DOHH2 (cell line): ENCODE measurements around the gene NDUFS3.
A peak's percentile ranks its signal among the peaks of the same experiment; 100 is the strongest.

ENCODE experiments used
- H3F3A ChIP-seq: fragments of 200-600 bp; sonication (generic), shearing (Covaris generic); 2 replicates; pipeline ENCODE4 v1.6.0; 2016; ENCODE audit warnings: antibody characterized with exemption, mild to moderate bottlenecking; ENCODE audit not compliant: control insufficient read depth, insufficient read depth
- H3K27ac ChIP-seq: fragments of 200-600 bp; sonication (generic); 2 replicates; pipeline ENCODE4 v1.5.1; 2014; ENCODE audit warnings: low read depth, mild to moderate bottlenecking, low read length, moderate library complexity
- H3K27me3 ChIP-seq: fragments of 200-600 bp; sonication (generic); 2 replicates; pipeline ENCODE4 v1.6.1; 2014; ENCODE audit warnings: mild to moderate bottlenecking, low read length, mixed read lengths; ENCODE audit not compliant: control insufficient read depth
- H3K36me3 ChIP-seq: fragments of 200-600 bp; sonication (generic); 2 replicates; pipeline ENCODE4 v1.6.1; 2014; ENCODE audit warnings: mild to moderate bottlenecking, low read length, moderate library complexity, mixed read lengths; ENCODE audit not compliant: control insufficient read depth
- H3K4me1 ChIP-seq: fragments of 200-600 bp; sonication (generic); 2 replicates; pipeline ENCODE4 v1.6.1; 2014; ENCODE audit warnings: mild to moderate bottlenecking, low read length, mixed read lengths; ENCODE audit not compliant: control insufficient read depth
- H3K4me2 ChIP-seq: fragments of 200-600 bp; sonication (generic); 2 replicates; pipeline ENCODE4 v1.6.0; 2014; ENCODE audit warnings: mild to moderate bottlenecking, low read length, moderate library complexity
- H3K4me3 ChIP-seq: fragments of 200-600 bp; sonication (generic); 2 replicates; pipeline ENCODE4 v1.5.1; 2014; ENCODE audit warnings: mild to moderate bottlenecking, low read length, mixed read lengths
- H3K79me2 ChIP-seq: fragments of 200-600 bp; sonication (generic); 2 replicates; pipeline ENCODE4 v1.6.1; 2014; ENCODE audit warnings: mild to moderate bottlenecking, low read length, mixed read lengths; ENCODE audit not compliant: control insufficient read depth
- H3K9me2 ChIP-seq: fragments of 200-600 bp; sonication (generic); replicated peaks from 2 replicates; pipeline ENCODE4 v1.6.1; 2014; ENCODE audit warnings: mild to moderate bottlenecking, low read length, mixed read lengths; ENCODE audit not compliant: control insufficient read depth
- H3K9me3 ChIP-seq: fragments of 200-600 bp; sonication (generic); 2 replicates; pipeline ENCODE4 v1.6.1; 2014; ENCODE audit warnings: antibody characterized with exemption, low read length, mixed read lengths; ENCODE audit not compliant: control insufficient read depth, insufficient read depth
- H4K20me1 ChIP-seq: fragments of 200-600 bp; sonication (generic); 2 replicates; pipeline ENCODE4 v1.6.0; 2014; ENCODE audit warnings: low read depth, mild to moderate bottlenecking, antibody characterized with exemption, low read length, moderate library complexity; ENCODE audit not compliant: control insufficient read depth, insufficient read depth
- EZH2phosphoT487 ChIP-seq: fragments of 200-600 bp; sonication (generic); IDR thresholded peaks from 2 replicates; pipeline ENCODE4 v1.6.1; 2017; ENCODE audit warnings: borderline replicate concordance, mild to moderate bottlenecking, antibody characterized with exemption, low read length, moderate library complexity, mixed read lengths
- TF ChIP-seq, protein P1 (sequence below): fragments of 200-600 bp; sonication (generic); IDR thresholded peaks from one replicate; pipeline ENCODE4 v1.5.1; 2014; ENCODE audit warnings: antibody characterized with exemption, mild to moderate bottlenecking, low read depth, low read length; ENCODE audit not compliant: poor library complexity, severe bottlenecking

NDUFS3 gene

GRCh38 chr11:47577460-47578041, 1.3 kb upstream of the NDUFS3 start:
- Histone ChIP-seq H3K9me2 (no peaks in the 10 kb centered on the region), H3K4me3 (peak overlapping the region; percentile 99), H3K79me2 (peaks cover 66% of the 10 kb centered on the region), H3K4me2 (peak overlapping the region; percentile 97), H4K20me1 (no peaks in the 10 kb centered on the region), H3K4me1 (peaks cover 26% of the 10 kb centered on the region), H3K36me3 (peaks cover 74% of the 10 kb centered on the region), H3F3A (no peaks in the 10 kb centered on the region), H3K27me3 (no peaks in the 10 kb centered on the region), H3K9me3 (no peaks in the 10 kb centered on the region), H3K27ac (no peak overlapping the region)
- TF ChIP-seq, protein P1, sequence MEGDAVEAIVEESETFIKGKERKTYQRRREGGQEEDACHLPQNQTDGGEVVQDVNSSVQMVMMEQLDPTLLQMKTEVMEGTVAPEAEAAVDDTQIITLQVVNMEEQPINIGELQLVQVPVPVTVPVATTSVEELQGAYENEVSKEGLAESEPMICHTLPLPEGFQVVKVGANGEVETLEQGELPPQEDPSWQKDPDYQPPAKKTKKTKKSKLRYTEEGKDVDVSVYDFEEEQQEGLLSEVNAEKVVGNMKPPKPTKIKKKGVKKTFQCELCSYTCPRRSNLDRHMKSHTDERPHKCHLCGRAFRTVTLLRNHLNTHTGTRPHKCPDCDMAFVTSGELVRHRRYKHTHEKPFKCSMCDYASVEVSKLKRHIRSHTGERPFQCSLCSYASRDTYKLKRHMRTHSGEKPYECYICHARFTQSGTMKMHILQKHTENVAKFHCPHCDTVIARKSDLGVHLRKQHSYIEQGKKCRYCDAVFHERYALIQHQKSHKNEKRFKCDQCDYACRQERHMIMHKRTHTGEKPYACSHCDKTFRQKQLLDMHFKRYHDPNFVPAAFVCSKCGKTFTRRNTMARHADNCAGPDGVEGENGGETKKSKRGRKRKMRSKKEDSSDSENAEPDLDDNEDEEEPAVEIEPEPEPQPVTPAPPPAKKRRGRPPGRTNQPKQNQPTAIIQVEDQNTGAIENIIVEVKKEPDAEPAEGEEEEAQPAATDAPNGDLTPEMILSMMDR, result no peak
- TF ChIP-seq EZH2phosphoT487, result no peak

DNA sequence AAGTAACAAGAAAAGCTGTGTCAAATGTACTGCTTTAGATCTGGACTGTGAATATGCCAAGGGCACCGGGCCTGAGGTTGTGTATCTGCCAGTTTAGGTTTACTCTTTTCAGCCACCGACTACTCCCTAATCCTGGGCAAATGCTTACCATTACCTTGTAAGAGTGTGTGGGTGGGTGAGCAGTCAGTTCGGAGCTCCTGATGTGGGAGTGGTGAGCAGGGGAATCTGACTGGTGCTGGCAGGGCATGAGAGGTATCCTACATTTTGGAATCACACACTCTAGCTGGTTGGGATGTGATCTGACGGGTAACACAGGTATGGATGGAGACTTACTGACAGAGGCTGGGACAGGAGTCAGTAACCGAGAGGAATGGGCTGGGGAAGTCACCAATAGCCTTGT, 5.0 kb downstream of the NDUFS3 start:
- Histone ChIP-seq H3K4me3 (no peak overlapping the region), H3K36me3 (peaks cover 58% of the 10 kb centered on the region), H3F3A (no peaks in the 10 kb centered on the region), H3K27ac (no peak overlapping the region), H3K4me2 (no peak overlapping the region), H4K20me1 (no peaks in the 10 kb centered on the region), H3K79me2 (peaks cover 21% of the 10 kb centered on the region), H3K4me1 (peaks cover 13% of the 10 kb centered on the region), H3K9me3 (no peaks in the 10 kb centered on the region), H3K9me2 (no peaks in the 10 kb centered on the region), H3K27me3 (no peaks in the 10 kb centered on the region)
- no peak for TF ChIP-seq EZH2phosphoT487
- TF ChIP-seq, protein P1, result no peak

DNA sequence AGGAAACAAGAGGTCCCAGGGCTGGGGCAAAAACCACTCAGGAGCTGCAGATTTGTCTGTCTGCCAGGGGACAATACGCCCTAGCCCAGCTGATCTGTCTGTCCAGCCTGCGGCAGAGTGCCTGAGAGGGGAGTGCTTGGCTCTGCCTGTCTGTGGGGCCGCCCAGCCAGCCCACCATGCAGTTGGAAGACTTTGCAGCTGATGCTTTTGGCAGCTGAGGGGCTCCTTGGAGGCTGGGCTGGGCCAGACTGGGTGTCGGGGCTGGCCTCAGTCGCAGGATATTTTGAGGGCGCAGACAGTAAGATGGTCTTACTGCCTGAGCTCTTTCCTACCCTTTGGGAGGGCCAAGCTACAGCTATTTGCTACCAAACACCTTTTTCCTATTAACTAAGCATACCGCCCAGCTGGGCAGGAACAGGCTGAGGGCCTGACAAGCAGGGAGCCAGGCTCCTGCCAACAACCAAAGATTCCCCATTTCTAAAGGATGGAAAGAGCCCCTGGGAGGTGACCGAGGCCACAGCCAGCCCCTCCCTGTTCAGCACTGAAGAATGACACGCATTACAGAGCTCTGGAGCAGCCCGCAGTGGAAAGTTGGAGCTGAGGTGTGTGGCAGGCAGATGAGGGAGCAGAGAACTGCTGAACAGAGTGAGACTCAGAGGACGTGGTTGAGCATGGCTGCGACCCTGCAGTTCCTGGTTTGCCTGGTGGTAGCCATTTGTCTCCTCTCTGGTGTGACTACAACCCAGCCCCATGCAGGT, 7.4 kb downstream of the NDUFS3 start, which contains the start of gene FAM180B:
FAM180B (plus strand) TSS at position 581 of the 758 bp plus-strand sequence; CDS start at position 672, 91 bp downstream.
- no peaks in the 10 kb centered on the region for H4K20me1 ChIP-seq
- no peak within 1 kb of the TSS for H3K4me2 ChIP-seq
- no peaks in the 10 kb centered on the region; the same call in 1 of the 2 replicates for H3K79me2 ChIP-seq
- no peaks in the 10 kb centered on the region for H3K9me2 ChIP-seq
- peaks cover 40% of the 10 kb centered on the region for H3K36me3 ChIP-seq
- no peak within 1 kb of the TSS for H3K4me3 ChIP-seq
- no peaks in the 10 kb centered on the region for H3F3A ChIP-seq
- H3K9me3 ChIP-seq, result no peaks in the 10 kb centered on the region
- no peaks in the 10 kb centered on the region for H3K27me3 ChIP-seq
- H3K4me1 ChIP-seq, result no peaks in the 10 kb centered on the region
- no peak within 1 kb of the TSS for H3K27ac ChIP-seq
- TF ChIP-seq EZH2phosphoT487, result no peak
- TF ChIP-seq, protein P1, result no peak
